NCI-H1105 (cell line): Measurements from ENCODE around the gene FHOD3.
"Not testable (repeated sequence)": the region's sequence is repeated elsewhere in the genome, so short reads cannot be mapped to it uniquely, and the experiment has no call there.

Experiments
- DNase-seq: peaks from one replicate; lab custom pipeline; 2025; lab: John Stamatoyannopoulos, UW

The FHOD3 gene

GRCh38 chr18:36757081-36757480, 459.6 kb downstream of the FHOD3 start:
- DNase-seq = peak; percentile 60

- no peak for DNase-seq
Measured at GRCh38 chr18:36757991-36758390, 460.5 kb downstream of the FHOD3 start.

- DNase-seq = no peak
Measured at GRCh38 chr18:36758623-36759022, 461.1 kb downstream of the FHOD3 start.

GRCh38 chr18:36759167-36759776, 461.8 kb downstream of the FHOD3 start:
- no peak for DNase-seq

- no peak for DNase-seq
Measured at GRCh38 chr18:36760598-36760997, 463.1 kb downstream of the FHOD3 start.

- DNase-seq = no peak
Measured at GRCh38 chr18:36761186-36761698, 463.7 kb downstream of the FHOD3 start.

GRCh38 chr18:36762074-36762473, 464.6 kb downstream of the FHOD3 start:
- no peak for DNase-seq

GRCh38 chr18:36762965-36763364, 465.5 kb downstream of the FHOD3 start:
- not testable (repeated sequence) for DNase-seq

- DNase-seq = no peak
Measured at GRCh38 chr18:36766836-36767235, 469.3 kb downstream of the FHOD3 start.

GRCh38 chr18:36769172-36769571, 471.7 kb downstream of the FHOD3 start:
- no peak for DNase-seq

- DNase-seq = no peak
Measured at GRCh38 chr18:36769611-36770314, 472.2 kb downstream of the FHOD3 start.

GRCh38 chr18:36770315-36770946, 472.9 kb downstream of the FHOD3 start:
- no peak for DNase-seq

- DNase-seq = no peak
Measured at GRCh38 chr18:36771245-36771644, 473.7 kb downstream of the FHOD3 start.

- no peak for DNase-seq
Measured at GRCh38 chr18:36772241-36772723, 474.8 kb downstream of the FHOD3 start.

GRCh38 chr18:36775396-36775795, 477.9 kb downstream of the FHOD3 start:
- DNase-seq = no peak

GRCh38 chr18:36776650-36777049, 479.1 kb downstream of the FHOD3 start:
- DNase-seq = no peak

GRCh38 chr18:36777566-36777965, 480.1 kb downstream of the FHOD3 start:
- no peak for DNase-seq

- no peak for DNase-seq
Measured at GRCh38 chr18:36780748-36781147, 483.2 kb downstream of the FHOD3 start.

- no peak for DNase-seq
Measured at GRCh38 chr18:36782710-36783109, 485.2 kb downstream of the FHOD3 start.

GRCh38 chr18:36783792-36784191, 486.3 kb downstream of the FHOD3 start:
- DNase-seq = no peak

- no peak for DNase-seq
Measured at GRCh38 chr18:36786686-36787085, 489.2 kb downstream of the FHOD3 start.

- no peak for DNase-seq
Measured at GRCh38 chr18:36792634-36793283, 495.2 kb downstream of the FHOD3 start.
